Left hindlimb (tissue), 1 donor: ENCODE measurements around the gene SUMF1.

ENCODE experiments used
- DNase-seq: peaks from one replicate; pipeline ENCODE4 v3.0.0-alpha.2; 2018

Gene SUMF1

GRCh38 chr3:4411236-4411635 lies 55.8 kb downstream of the SUMF1 start:
- DNase-seq: no peak

- no peak for DNase-seq
Observed at GRCh38 chr3:4410606-4411005, 56.5 kb downstream of the SUMF1 start.

GRCh38 chr3:4409971-4410573 lies 57.0 kb downstream of the SUMF1 start:
- no peak for DNase-seq

- no peak for DNase-seq
Observed at GRCh38 chr3:4409415-4409814, 57.7 kb downstream of the SUMF1 start.

- DNase-seq: no peak
Observed at GRCh38 chr3:4408958-4409357, 58.1 kb downstream of the SUMF1 start.

GRCh38 chr3:4407941-4408340 lies 59.1 kb downstream of the SUMF1 start:
- no peak for DNase-seq

- no peak for DNase-seq
Observed at GRCh38 chr3:4406746-4407568, 60.1 kb downstream of the SUMF1 start.

- no peak for DNase-seq
Observed at GRCh38 chr3:4404881-4405280, 62.2 kb downstream of the SUMF1 start.

GRCh38 chr3:4401441-4401840 lies 65.6 kb downstream of the SUMF1 start:
- no peak for DNase-seq

GRCh38 chr3:4399476-4399875 lies 67.6 kb downstream of the SUMF1 start:
- DNase-seq: no peak

- no peak for DNase-seq
Observed at GRCh38 chr3:4398941-4399245, 68.2 kb downstream of the SUMF1 start.

- DNase-seq: no peak
Observed at GRCh38 chr3:4398120-4398940, 68.7 kb downstream of the SUMF1 start.

GRCh38 chr3:4397466-4397865 lies 69.6 kb downstream of the SUMF1 start:
- DNase-seq: no peak

- no peak for DNase-seq
Observed at GRCh38 chr3:4396542-4396941, 70.5 kb downstream of the SUMF1 start.

GRCh38 chr3:4396006-4396405 lies 71.1 kb downstream of the SUMF1 start:
- no peak for DNase-seq

GRCh38 chr3:4395448-4395847 lies 71.6 kb downstream of the SUMF1 start:
- DNase-seq: no peak

GRCh38 chr3:4394567-4394966 lies 72.5 kb downstream of the SUMF1 start:
- DNase-seq: no peak

- DNase-seq: no peak
Observed at GRCh38 chr3:4394048-4394447, 73.0 kb downstream of the SUMF1 start.

GRCh38 chr3:4392992-4393391 lies 74.1 kb downstream of the SUMF1 start:
- DNase-seq: no peak

GRCh38 chr3:4387210-4388204 lies 79.6 kb downstream of the SUMF1 start:
- no peak for DNase-seq

GRCh38 chr3:4385201-4385600 lies 81.9 kb downstream of the SUMF1 start:
- DNase-seq: no peak

- no peak for DNase-seq
Observed at GRCh38 chr3:4380013-4380412, 87.1 kb downstream of the SUMF1 start.

GRCh38 chr3:4376499-4376898 lies 90.6 kb downstream of the SUMF1 start:
- DNase-seq: no peak
